Skin of body (tissue), 2 donors: Measurements from ENCODE around the gene PLCB2. TPM values are rescaled to one million over a fixed set of nuclear protein-coding genes. Genes with fewer than 3 reads are reported as not detected.

Experiments used
- DNase-seq: peaks from one replicate; lab custom pipeline; 2025; lab: John Stamatoyannopoulos, UW
- total RNA-seq: library from RNA; depleted of rRNA; stranded (reverse); fragments of >200 nt; gene quantifications from one replicate; pipeline ENCODE4 v1.2.3, GENCODE V29; 2014

PLCB2 gene
- total RNA-seq, 1 donor from 2014 or later = 5.2 TPM

DNA sequence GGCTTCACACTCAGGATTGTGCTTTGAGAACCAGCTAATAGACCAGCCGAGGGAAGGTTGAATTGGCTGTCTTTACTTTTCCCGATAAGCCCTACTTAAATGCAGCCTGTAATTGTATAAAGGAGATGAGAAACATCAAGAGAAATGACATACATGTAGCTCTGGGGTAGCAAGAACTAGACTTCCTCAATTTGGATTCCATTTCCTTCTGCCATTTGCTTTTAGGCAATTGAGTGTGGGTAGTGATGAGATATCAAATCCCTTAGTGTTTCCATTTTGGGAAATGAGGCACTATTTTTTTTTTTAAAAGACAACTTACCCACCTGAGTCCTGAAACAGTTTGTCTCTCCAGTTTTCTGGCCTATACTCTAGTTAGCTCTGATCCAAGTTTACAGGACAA lies 18.0 kb upstream of the PLCB2 start:
- DNase-seq = no peak

DNA sequence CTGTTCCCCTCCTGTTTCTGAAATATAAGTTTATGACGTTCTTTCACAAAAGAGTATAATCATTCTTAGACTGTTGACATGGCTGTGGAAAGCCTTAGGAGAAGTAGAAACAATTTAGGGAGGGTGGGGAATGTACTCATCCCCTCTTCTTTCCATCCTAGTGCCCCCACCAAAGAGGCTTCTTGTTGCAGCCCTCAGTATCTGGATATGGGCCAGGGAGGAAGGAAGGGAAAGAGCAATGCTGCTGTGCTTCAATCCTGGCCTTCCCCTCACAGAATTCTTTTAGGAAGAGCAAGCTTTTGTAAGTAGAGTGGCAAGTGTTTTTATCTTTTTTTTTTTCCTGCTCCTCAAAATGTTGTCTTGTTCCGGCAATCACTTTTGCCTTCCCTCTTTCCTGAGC lies 17.5 kb upstream of the PLCB2 start:
- no peak for DNase-seq

DNA sequence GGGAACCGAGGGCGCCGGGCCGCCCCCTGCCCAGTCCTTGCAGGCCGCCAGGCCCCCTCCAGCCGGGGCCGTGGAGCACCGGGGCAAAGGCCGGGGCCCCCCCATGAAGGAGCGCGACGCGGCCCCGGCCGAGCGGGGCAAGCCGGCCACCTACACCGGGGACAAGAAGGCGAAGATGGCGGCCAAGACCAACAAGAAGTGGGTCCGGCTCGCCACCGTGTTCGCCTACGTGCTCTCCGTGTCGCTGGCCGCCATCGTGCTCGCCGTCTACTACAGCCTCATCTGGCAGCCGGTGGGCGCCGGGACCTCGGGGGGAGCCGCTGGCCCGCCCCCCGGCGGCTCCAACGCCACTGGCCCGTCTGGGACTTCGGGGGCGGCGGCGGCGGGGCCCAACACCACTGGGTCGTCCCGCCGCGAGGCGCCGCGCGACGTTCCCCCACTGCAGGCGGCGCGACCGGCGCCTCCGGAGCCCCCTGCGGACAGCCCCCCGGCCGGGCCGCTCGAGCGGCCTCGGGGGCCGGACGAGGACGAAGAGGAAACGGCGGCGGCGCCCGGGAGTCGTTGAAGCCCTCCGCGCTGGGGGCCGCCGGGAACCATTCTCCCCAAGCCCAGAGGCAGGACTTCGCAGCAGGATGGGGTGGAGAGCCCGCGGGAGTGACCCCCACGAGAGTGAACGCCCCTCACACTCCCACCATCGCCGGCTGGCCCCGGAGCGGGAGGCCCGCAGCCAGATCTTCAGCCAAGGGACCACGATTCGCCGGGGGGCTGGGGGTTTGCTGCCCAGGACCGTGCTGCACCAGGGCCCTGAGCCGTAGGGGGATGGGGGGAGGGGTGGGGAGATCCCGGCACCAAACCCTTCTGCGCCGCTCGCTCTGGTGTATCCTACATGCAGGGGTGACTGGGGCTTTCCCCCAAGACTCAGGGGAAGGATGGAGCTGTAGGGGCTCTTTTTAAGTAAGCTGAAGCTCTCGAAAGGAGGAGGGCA lies 16.5 kb upstream of the PLCB2 start:
- no peak for DNase-seq

DNA sequence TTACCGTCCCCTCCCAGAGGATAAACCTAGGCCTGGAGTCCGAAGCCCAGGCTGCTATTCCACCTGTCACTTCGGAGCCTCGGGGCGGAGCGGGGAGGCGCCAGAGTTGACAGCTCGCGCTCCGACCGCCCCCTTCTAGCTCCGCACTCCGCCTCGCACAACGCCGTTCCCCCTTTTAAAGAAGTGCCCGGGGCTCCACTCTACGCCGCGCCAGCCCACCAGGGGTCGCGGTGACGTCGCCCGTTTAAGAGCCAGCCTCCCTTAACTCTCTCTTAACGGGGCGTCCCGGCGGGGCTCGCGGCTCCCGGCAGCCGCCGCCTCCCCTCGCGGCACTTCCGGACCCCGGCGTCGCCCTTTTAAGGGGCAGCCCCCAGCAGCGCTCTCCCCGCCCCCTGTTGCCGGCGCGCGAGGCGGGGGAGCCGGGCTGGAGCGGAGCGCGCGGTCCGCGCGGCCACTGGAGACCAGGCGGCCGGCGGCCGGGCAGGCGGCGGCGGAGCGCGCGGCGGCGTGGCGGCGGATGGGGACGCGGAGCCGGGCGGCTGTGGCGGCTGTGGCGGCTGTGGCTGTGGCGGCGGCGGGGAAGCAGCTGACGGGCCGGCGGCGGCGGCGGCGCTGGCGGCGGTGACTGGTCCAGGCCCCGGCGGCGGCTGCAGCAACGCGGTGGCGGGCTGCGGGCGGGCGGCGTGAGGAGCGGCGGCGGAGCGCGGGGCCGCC lies 15.7 kb upstream of the PLCB2 start, which contains the start of gene INAFM2:
TSS of gene INAFM2 (plus strand) at position 454 of the 714 bp plus-strand sequence. CDS start 364 bp downstream, outside the sequence.
- peak; percentile 88 for DNase-seq

DNA sequence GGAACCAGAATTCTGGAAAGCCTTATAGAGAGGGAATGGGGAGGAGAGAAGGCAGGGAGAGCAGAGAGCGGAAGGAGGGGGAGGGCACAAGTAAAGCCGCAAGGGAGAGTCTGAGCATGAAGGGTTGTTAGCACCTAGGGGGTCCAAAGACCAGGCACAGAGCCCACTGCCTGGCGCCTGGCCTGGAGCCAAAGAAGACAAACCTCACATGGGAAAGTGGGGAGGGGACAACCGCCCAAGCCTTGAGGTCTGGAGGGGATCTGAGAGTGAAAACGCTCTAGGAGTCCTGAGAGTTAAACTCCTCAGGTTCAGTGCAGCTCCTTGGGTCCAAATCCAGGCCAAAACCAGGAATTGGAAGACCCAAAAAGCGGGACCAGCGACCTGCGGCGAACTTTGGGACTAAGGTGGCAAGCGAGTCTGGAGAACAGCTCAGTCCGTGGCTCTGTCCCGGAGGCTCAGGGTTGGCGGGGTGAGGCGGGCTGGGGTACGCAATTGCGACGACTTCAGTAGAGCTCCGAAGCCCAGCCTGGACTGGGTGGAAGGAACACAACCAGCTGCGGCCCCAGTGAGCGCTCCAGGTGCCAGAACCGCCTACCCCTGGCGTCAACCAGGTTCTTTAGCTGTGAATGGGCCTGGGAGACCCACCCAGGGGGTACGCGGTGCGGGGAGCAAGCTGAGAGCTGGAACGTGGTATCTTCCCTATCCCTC lies 14.9 kb upstream of the PLCB2 start:
- DNase-seq = no peak

DNA sequence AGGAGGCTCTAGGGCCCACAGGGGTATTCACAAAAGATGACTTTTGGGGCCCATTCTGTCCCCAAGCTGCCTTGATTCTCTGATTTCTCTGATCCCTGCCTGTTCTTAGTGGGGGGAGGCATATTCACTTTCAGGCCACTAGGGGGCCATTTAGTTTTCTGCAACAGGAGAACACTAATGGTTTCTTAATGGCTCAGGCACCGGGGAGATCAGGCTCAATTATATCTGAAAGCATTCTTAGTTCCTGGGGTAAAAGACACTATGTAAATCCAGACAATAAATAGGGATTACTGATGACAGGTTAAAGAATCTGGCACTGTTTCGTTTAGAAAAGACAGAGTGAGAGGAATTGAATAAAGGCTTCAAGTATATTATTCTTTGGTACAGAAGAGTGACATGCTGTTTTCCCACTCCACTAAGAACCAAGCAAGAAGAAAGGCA lies 13.2 kb upstream of the PLCB2 start:
- peak; percentile 61 for DNase-seq

DNA sequence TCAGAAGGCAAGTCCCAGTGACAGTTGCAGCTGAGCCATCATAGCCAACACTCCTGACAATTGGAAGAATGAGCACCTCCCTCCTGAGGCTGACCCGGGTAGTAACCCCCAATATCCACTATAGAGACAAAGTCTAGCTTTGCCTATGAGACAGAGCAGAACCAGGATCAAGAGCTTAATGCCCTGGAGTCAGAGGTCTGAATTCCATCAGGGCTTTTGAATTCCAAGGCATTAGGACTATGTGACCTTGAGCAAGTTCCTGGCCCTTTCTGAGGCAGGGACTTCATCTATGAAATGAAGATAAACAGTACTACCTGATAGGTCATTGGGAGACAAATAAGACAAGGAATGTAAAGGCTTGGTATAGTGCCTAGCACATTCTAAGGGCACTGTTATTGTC lies 12.7 kb upstream of the PLCB2 start:
- no peak for DNase-seq

DNA sequence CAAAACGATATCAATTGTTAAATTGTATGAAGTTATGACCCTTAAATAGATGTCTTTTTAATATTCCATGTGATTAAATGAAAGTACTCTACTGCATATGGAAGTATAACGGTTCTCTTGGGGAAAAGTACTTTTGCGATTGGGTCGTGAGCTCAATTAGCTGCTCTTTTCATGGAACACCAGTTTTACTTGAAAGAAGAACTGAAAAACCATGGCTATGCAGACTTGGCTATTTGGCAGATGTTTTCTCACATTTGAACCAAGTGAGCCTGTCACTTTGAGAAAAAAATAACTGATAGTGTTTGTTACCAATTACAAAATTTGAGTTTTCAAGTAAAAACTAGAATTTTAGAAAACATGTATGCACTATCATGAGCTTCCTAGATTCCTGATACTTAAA lies 9.8 kb upstream of the PLCB2 start:
- DNase-seq = no peak

DNA sequence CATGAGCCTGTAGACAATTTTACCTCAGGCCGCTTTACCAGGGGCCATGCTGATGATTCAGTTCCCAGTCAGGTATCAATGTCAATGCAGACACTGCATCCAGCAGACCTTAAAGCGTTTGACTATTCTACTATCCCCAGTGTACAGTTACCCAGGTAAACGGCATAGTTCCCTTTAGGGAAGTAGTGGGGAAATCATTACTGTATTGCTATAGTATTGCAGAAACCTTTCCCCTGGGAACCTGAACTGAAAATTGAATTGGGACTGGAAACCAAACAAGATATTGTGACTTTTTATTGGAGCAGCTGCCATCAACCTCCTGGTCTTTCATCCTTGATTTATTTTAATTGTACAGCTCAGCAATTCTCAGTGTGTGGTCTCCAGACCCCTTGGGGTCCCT lies 9.2 kb upstream of the PLCB2 start:
- no peak for DNase-seq

DNA sequence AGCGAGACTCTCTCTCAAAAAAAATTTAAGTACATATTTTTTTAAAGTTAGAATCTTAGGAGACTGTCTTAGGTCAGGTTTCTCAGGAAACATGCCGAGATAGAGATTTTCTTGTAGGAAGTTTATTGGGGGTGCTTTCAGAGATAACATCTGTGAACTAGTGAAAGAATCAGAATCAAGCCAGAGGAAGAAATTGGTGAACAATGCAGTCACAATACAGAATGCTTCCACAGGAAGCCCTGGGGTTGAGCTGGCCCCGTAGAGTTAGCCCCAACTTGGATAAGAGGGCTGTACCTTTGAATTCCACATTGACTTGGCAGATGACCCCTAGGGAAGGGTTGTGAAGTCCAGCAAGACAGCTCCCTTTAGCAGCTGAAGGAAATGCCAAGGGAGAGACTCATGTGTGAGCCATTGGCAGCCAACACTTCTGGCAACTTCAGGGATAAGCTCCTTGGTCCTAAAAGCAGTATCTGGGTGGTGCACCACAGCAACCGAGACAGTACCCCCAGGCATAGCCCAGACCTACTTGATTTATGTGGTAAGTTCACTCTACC lies 7.1 kb upstream of the PLCB2 start:
- DNase-seq = no peak

DNA sequence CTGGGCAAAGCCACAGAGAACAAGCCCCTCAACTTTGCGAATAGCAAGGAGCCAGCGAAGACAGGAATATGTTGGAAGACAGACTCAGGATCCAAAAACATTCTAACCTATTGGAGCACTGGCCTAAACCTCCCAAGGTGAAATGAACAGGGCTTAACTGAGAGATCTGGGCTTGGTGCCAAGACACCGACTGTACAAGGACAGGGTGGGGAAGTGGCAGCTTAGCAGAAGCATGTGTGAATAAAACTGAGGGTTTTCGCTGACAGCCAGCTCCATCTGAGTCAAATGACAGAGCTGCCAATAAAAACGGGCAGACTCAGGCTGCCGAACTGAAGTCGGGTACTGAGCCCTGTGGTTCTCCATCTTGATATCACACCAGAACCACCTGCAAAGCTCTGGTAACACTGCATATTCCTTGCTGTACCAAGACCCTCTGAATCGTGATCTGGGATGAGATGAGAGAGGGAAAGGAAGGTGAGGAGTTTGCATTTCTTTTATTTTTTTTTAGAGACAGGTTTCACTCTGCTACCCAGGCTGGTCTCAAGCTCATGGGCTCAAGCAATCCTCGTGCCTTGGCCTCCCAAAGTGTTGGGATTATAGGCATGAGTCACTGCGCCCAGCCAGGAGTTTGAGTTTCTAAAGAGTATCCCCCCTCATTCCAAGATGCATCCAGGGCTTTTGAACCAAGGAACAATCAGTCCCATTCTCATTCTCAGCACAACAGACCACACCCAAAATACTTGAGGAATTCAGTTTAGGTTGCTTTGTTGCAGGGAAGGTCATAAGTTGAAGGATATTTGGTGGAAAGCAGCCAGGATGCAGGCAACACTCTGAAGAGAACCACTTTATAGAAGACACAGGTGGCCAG lies 6.0 kb upstream of the PLCB2 start:
- DNase-seq = no peak

DNA sequence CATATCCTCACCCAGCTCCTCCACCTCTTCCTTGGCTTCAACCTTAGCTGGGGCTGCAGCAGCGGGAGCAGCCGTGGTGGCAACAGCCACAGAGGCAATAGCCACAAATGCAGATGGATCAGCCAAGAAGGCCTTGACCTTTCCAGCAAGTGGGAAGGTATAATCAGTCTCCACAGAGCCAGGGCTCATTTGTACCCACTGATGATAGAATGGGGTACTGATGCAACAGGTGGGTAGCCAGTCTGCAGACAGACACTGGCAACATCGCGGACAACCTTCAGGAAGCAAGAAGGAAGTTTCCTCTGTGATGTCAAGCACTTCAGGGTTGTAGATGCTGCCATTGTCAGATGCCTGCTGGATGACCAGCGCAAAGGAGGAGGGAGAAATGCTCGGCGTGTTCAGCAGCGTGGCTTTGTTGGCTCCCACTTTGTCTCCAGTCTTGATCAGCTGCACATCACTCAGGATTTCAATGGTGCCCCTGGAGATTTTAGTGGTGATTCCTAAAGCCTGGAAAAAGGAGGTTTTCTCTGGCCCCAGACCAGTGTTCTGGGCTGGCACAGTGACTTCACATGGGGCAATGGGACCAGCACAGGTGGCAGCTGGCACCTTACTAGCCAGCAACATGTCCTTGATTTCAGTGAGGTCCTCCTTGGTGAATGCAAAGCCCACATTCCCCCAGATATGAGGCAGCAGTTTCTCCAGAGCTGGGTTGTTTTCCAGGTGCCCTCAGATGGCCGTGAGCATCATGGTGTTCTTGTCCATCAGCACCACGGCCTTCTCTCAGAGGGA lies 4.8 kb upstream of the PLCB2 start:
- DNase-seq = no peak

DNA sequence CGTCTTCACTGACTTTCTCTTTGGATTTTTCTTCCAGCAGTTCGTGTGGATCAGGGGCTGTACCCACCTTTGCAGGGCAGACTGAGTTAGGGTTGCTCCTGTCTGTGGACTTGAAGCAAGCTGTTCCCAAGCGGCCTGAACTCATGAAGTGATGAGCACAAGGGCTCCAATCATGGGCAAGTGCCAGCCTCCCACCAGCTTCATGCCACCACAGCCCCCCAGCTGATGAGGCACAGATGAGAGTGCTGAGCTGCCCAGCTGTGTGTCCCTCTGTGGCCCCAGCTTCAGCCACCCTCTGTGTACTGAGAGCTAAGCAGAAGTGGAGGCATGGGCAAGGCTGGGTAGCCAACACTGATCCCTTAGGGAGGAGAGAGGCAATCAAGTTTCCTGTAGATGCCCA lies 3.3 kb upstream of the PLCB2 start:
- no peak for DNase-seq

DNA sequence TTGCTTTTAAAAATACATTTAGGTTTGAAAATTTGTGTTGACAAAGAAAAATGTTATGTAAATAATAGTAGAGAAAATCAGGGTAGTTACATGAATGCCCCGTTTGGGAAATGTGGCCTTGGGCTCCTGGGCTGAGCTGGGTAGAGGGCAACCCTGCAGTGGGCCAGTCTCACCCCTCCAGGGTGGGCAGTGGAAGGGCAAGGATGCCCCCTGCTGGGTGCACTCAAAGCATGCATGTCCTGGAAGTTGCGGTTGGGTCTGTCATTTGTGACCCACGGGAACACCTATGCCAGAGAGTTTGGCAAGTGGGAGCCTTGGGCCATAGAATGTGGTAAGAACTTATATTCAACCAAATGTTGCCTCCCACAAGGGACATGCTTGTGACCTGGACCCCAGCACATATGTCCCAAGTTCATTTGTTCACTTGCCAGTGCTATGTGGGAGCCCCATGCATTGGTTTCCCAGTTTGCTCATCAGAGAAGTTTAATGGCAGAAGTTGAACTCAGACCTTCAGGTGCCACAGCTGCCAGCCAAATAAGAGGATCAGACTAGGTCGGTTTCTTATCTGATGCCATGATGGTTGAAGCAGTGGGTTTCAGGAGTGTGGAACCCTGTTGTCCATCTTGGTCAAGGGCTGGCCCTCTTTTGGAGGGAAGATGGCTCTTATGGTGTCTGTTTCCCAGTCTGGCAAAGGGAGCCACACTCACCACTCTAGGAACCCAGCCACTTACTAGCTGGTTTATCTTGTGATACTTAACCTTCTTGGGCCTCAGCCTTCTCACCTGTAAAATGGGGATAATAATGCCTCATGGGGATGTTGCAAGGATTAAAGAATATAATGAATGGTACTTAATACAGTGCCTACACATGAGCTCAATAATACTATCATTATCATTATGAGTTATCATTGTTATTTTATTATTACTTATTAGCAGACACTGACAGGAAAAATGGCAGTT lies 2.5 kb upstream of the PLCB2 start:
- no peak for DNase-seq

DNA sequence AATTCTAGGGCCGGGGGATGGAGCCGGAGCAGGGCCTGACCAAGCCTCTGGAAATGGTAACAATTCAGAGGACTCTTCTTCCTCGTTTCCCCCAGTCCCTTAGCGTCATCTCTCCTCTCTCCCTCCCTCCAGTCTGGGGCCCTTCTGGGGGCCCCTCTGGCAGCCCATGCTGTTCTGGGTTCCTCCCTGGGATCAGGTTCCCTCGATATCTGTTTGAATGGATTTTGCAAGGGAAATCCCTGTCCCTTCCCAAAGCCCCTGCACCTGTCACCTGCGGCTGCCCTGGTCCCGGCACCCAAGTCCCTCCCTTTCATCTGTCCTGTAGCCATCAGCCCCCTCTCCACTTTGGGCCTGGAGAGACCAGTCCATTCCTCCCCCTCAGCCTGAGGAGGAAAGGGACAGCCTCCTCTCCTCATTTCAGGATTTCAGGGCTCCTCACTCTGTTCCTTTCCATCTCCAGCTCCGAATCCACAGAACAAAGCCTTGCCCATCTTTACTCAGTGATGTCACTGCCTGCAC lies 1.7 kb upstream of the PLCB2 start:
- DNase-seq = no peak

DNA sequence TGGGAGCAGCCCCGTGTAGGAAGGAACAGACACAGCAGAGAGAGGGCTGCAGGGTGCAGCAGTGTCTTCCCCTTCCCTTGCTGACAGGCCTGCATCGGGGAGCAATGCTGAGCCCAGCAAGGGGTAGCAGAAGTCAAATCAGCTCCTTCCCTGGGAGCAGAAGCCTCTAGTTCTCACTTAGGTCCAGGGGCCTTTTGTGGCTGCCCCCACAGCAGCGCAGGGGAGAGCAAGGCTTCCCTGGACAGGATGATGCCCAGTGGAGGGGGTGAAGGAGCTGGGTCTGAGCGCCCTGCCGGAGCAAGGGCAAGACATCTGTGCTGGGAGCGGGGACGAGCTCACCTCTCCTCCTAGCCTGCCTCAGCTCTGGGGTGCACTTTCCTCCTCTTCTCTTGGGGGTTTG lies 827 bp downstream of the PLCB2 start:
- no peak for DNase-seq

DNA sequence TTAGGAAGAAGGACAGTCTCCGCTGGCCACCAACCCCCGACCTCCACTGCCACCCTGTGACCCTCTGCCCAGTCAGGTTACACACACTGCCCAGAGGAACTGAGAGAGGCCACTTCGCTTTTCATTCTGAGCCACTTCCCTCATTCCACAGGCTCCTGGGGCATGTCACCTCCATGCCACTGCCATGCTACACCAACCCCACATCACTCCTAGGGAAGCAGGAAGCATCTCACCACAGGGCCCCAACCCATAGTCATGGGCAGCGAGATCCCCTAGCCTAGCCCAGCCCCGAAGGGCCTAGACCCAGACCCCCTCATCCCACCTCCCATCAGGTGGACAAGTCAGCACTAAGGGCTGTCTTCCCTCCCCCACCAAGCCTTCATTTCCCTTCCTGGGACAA lies 1.4 kb downstream of the PLCB2 start:
- DNase-seq = no peak

DNA sequence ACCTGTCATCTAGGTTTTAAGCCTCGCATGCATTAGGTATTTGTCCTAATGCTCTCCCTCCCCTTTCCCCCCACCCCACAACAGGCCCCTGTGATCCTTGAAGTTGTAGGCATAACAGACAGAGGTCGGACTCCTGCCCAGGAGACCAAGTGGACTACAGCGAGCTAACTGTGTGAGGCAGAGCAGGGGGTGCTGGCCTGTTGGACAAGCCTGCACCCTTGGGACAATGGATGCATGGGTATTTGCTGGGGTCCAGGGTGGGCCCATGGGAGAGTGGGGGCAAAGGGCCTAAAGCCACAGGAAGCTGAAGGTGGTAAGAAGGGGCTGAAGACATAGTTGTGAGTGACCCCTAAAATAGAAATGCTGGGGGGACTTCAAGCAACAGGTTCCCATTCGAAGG lies 2.5 kb downstream of the PLCB2 start:
- no peak for DNase-seq
